IMR-90 (cell line): Measurements from ENCODE around the gene TTBK2. TPM values are rescaled to one million over a fixed set of nuclear protein-coding genes. Genes with fewer than 3 reads are reported as not detected.
"Not testable (repeated sequence)": the region's sequence is repeated elsewhere in the genome, so short reads cannot be mapped to it uniquely, and the experiment has no call there.

ENCODE experiments used
- ATAC-seq: fragments of 200-7000 bp; cut with Tn5 transposase; 2 replicates; pipeline ENCODE4 v1.9.1; 2020; ENCODE audit warnings: low read depth, mild to moderate bottlenecking, moderate library complexity
- BruUV-seq: library from RNA; stranded (reverse); fragments of 400-500 nt; replicated peaks from 2 replicates; lab custom pipeline; 2021; lab: Mats Ljungman, UMichigan
- CTCF ChIA-PET: fragments of 300-600 bp; formaldehyde crosslinking; extraction: SDS; loops from one replicate; lab custom pipeline; 2021; ENCODE audit warnings: antibody characterized with exemption; lab: Yijun Ruan, JAX
- POLR2A ChIA-PET: fragments of 300-600 bp; sonication (Branson Sonifier 250); formaldehyde crosslinking; loops from one replicate; lab custom pipeline; 2022; ENCODE audit warnings: antibody characterized with exemption; ENCODE audit not compliant: unreplicated experiment; lab: Charles Lee
- DNase-seq: peaks from one replicate; pipeline ENCODE4 v3.0.0; 2013
- H2AFZ ChIP-seq: replicated peaks from 2 replicates; pipeline ENCODE3; 2013; ENCODE audit warnings: low read length, mild to moderate bottlenecking; ENCODE audit not compliant: poor library complexity
- H2AK5ac ChIP-seq: 2 replicates; pipeline ENCODE4 v1.6.1; 2013; ENCODE audit warnings: low read depth, low read length, inconsistent platforms
- H2AK9ac ChIP-seq: replicated peaks from 2 replicates; pipeline ENCODE3; 2013; ENCODE audit warnings: mild to moderate bottlenecking, low read depth, low read length, moderate library complexity; ENCODE audit not compliant: poor library complexity
- H2BK120ac ChIP-seq: 2 replicates; pipeline ENCODE4 v1.6.1; 2013; ENCODE audit warnings: low read depth, low read length, inconsistent platforms
- H2BK15ac ChIP-seq: 3 replicates; pipeline ENCODE4 v1.6.1; 2013; ENCODE audit warnings: low read depth, low read length, inconsistent platforms
- H2BK20ac ChIP-seq: 2 replicates; pipeline ENCODE4 v1.6.1; 2013; ENCODE audit warnings: low read depth, mild to moderate bottlenecking, inconsistent platforms, low read length, moderate library complexity
- H2BK5ac ChIP-seq: 2 replicates; pipeline ENCODE4 v1.6.1; 2013; ENCODE audit warnings: mild to moderate bottlenecking, low read depth, low read length, inconsistent platforms; ENCODE audit not compliant: poor library complexity, severe bottlenecking
- H3K14ac ChIP-seq: replicated peaks from 2 replicates; pipeline ENCODE4 v1.6.1; 2013; ENCODE audit warnings: low read depth, low read length, inconsistent platforms
- H3K18ac ChIP-seq: 2 replicates; pipeline ENCODE4 v1.6.1; 2013; ENCODE audit warnings: low read depth, low read length, control low read depth
- H3K23ac ChIP-seq: 2 replicates; pipeline ENCODE4 v1.6.1; 2013; ENCODE audit warnings: low read depth, low read length, inconsistent platforms
- H3K27ac ChIP-seq: 2 replicates; pipeline ENCODE4 v1.5.1; 2013; ENCODE audit warnings: mild to moderate bottlenecking, control low read depth, low read length; ENCODE audit not compliant: insufficient read depth
- H3K27me3 ChIP-seq: 2 replicates; pipeline ENCODE4 v1.6.1; 2013; ENCODE audit warnings: low read length; ENCODE audit not compliant: control insufficient read depth, insufficient read depth
- H3K36me3 ChIP-seq: 2 replicates; pipeline ENCODE4 v1.6.1; 2013; ENCODE audit warnings: low read length, mixed read lengths; ENCODE audit not compliant: control insufficient read depth, insufficient read depth
- H3K4ac ChIP-seq: 2 replicates; pipeline ENCODE4 v1.6.1; 2013; ENCODE audit warnings: low read depth, low read length, inconsistent platforms
- H3K4me1 ChIP-seq: 2 replicates; pipeline ENCODE4 v1.6.1; 2013; ENCODE audit warnings: low read length, mixed read lengths; ENCODE audit not compliant: control insufficient read depth, insufficient read depth
- H3K4me2 ChIP-seq: 2 replicates; pipeline ENCODE4 v1.6.1; 2013; ENCODE audit warnings: low read depth, mild to moderate bottlenecking, control low read depth, low read length, moderate library complexity
- H3K4me3 ChIP-seq: 2 replicates; pipeline ENCODE4 v1.5.1; 2013; ENCODE audit warnings: low read depth, mild to moderate bottlenecking, control low read depth, low read length, moderate library complexity; ENCODE audit not compliant: insufficient read depth
- H3K56ac ChIP-seq: 2 replicates; pipeline ENCODE4 v1.6.1; 2013; ENCODE audit warnings: low read length, inconsistent platforms; ENCODE audit not compliant: insufficient read depth; ENCODE audit errors: extremely low read depth
- H3K79me1 ChIP-seq, 2 experiments: 2 replicates each; pipeline ENCODE4 v1.6.1; 2013; ENCODE audit warnings: low read length in 2 of 2, inconsistent platforms in 1 of 2, low read depth in 1 of 2
- H3K9ac ChIP-seq: 2 replicates; pipeline ENCODE4 v1.6.1; 2013; ENCODE audit warnings: low read depth, low read length, control low read depth
- H3K9me1 ChIP-seq: 2 replicates; pipeline ENCODE4 v1.6.1; 2013; ENCODE audit warnings: low read length, inconsistent platforms; ENCODE audit not compliant: insufficient read depth
- H3K9me3 ChIP-seq: 2 replicates; pipeline ENCODE4 v1.6.1; 2013; ENCODE audit warnings: low read length; ENCODE audit not compliant: control insufficient read depth, insufficient read depth
- H4K20me1 ChIP-seq: 2 replicates; pipeline ENCODE4 v1.6.1; 2013; ENCODE audit warnings: low read length, inconsistent platforms; ENCODE audit not compliant: insufficient read depth
- H4K5ac ChIP-seq: 2 replicates; pipeline ENCODE4 v1.6.1; 2013; ENCODE audit warnings: mild to moderate bottlenecking, low read depth, low read length, control low read depth
- H4K8ac ChIP-seq, 2 experiments: 2 replicates each; pipeline ENCODE4 v1.6.1; 2013; ENCODE audit warnings: low read depth in 2 of 2, low read length in 2 of 2, control low read depth in 1 of 2, inconsistent platforms in 1 of 2
- H4K91ac ChIP-seq: 2 replicates; pipeline ENCODE4 v1.6.1; 2013; ENCODE audit warnings: low read depth, low read length, inconsistent platforms; ENCODE audit not compliant: insufficient read depth
- WGBS, 2 experiments: methylation state at CpG; one replicate each; pipeline versions ENCODE4 v1.1.5 to v1.1.7; 2013; ENCODE audit warnings: missing lambda C conversion rate in 2 of 2; ENCODE audit not compliant: insufficient read length in 1 of 2; ENCODE audit errors: extremely low coverage in 2 of 2; 5-methylcytosine and 5-hydroxymethylcytosine counted together
- dilution Hi-C: fragments of 300-500 bp; cut with HindIII; formaldehyde crosslinking; loops from one replicate; pipeline ENCODE4 v1.14.3; 2018; ENCODE audit warnings: low sequenced_read_pairs; ENCODE audit not compliant: unreplicated experiment
- in situ Hi-C: fragments of 300-500 bp; cut with MboI; formaldehyde crosslinking; loops from 3 replicates; pipeline ENCODE4 v1.14.3; 2019; ENCODE audit warnings: low sequenced_read_pairs, inconsistent platforms, mixed read lengths
- intact Hi-C: fragments of 100-400 bp; cut with micrococcal nuclease; formaldehyde crosslinking; loops from 2 replicates; pipeline ENCODE4 v1.10.0; 2022
- polyA plus RNA-seq, 3 experiments: library from polyadenylated mRNA; depleted of rRNA; stranded (reverse); fragments of >200 nt; gene quantifications; 2 replicates each; pipeline ENCODE4 v1.2.3, GENCODE V29; 2012; ENCODE audit warnings: low replicate concordance in 1 of 3
- total RNA-seq: library from RNA; depleted of rRNA; stranded (reverse); fragments of >200 nt; gene quantifications from 2 replicates; pipeline ENCODE4 v1.2.3, GENCODE V29; 2012

Gene TTBK2
- total and polyA plus RNA-seq, 2 of the 4 experiments (the other 2 are of a cell fraction) = 2.4 to 3.2 TPM

DNA sequence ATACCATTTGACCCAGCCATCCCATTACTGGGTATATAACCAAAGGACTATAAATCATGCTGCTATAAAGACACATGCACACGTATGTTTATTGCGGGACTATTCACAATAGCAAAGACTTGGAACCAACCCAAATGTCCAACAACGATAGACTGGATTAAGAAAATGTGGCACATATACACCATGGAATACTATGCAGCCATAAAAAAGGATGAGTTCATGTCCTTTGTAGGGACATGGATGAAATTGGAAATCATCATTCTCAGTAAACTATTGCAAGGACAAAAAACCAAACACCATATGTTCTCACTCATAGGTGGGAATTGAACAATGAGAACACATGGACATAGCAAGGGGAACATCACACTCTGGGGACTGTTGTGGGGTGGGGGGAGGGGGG, 28.3 kb upstream of the TTBK2 start:
- H4K5ac ChIP-seq, H3K9me1 ChIP-seq, H3K4me1 ChIP-seq, H3K79me1 ChIP-seq, H2AK5ac ChIP-seq, H3K18ac ChIP-seq, H3K27me3 ChIP-seq, H4K20me1 ChIP-seq, in situ Hi-C loops, BruUV-seq, H3K14ac ChIP-seq, H4K91ac ChIP-seq, H2BK15ac ChIP-seq, H3K23ac ChIP-seq, H2BK120ac ChIP-seq, H3K4me3 ChIP-seq, H4K8ac ChIP-seq, H3K4me2 ChIP-seq, H3K56ac ChIP-seq, POLR2A ChIA-PET, intact Hi-C loops, CTCF ChIA-PET, DNase-seq, H3K4ac ChIP-seq, H3K9me3 ChIP-seq, H3K9ac ChIP-seq, H2BK5ac ChIP-seq, ATAC-seq, H3K27ac ChIP-seq, H2AFZ ChIP-seq, H2AK9ac ChIP-seq, dilution Hi-C loops, H2BK20ac ChIP-seq: not testable (repeated sequence)
- no CpG with 5 or more reads among the region's 3 CpGs for WGBS, 2 experiments
- H3K36me3 ChIP-seq = peaks cover 31% of the 10 kb centered on the region
